CD14-positive monocyte (primary cell): Measurements from ENCODE around the gene SOX15. TPM values are rescaled to one million over a fixed set of nuclear protein-coding genes. Genes with fewer than 3 reads are reported as not detected.

Experiments
- DNase-seq, 3 donors: peaks; one replicate each; pipeline ENCODE4 v3.0.0-alpha.2; 2011 to 2022
- H2AFZ ChIP-seq: 2 replicates; pipeline ENCODE4 v1.6.0; 2012; ENCODE audit warnings: mild to moderate bottlenecking, low read depth, low read length, inconsistent platforms; ENCODE audit not compliant: insufficient read depth, poor library complexity, severe bottlenecking
- H3K27ac ChIP-seq, 2 donors: 1 replicate in 1 of 2; 2 replicates in 1 of 2; pipeline ENCODE4 v1.5.1; 2012 to 2013; ENCODE audit warnings: low read length in 2 of 2, control low read depth in 1 of 2, inconsistent platforms in 1 of 2, low read depth in 1 of 2, mild to moderate bottlenecking in 1 of 2
- H3K27me3 ChIP-seq, 2 donors: one replicate each; pipeline versions ENCODE4 v1.6.0 to v1.6.1; 2011 to 2013; ENCODE audit warnings: low read length in 2 of 2; ENCODE audit not compliant: control insufficient read depth in 2 of 2, insufficient read depth in 2 of 2
- H3K36me3 ChIP-seq, 2 donors: replicated peaks in 1 of 2; 1 replicate in 1 of 2; 2 replicates in 1 of 2; pipeline versions ENCODE4 v1.5.1 to v1.6.1; 2012 to 2013; ENCODE audit warnings: low read length in 2 of 2, control low read depth in 1 of 2, inconsistent platforms in 1 of 2, mild to moderate bottlenecking in 1 of 2; ENCODE audit not compliant: insufficient read depth in 2 of 2, control insufficient read depth in 1 of 2
- H3K4me1 ChIP-seq, 2 donors: 1 replicate in 1 of 2; 2 replicates in 1 of 2; pipeline versions ENCODE4 v1.5.1 to v1.6.1; 2012 to 2013; ENCODE audit warnings: low read length in 2 of 2, control low read depth in 1 of 2, inconsistent platforms in 1 of 2, mild to moderate bottlenecking in 1 of 2, moderate library complexity in 1 of 2; ENCODE audit not compliant: insufficient read depth in 2 of 2, control insufficient read depth in 1 of 2
- H3K4me2 ChIP-seq: replicated peaks from 2 replicates; pipeline ENCODE3; 2012; ENCODE audit warnings: low read length, moderate library complexity, mild to moderate bottlenecking; ENCODE audit not compliant: poor library complexity, severe bottlenecking; ENCODE audit errors: extremely low read depth
- H3K4me3 ChIP-seq, 3 experiments: fragments of 200-600 bp in 1 of 3; sonication (generic) in 1 of 3; replicated peaks in 1 of 3; 1 replicate in 2 of 3; 2 replicates in 1 of 3; pipeline ENCODE4 v1.5.1; 2011 to 2013; ENCODE audit warnings: low read length in 3 of 3, mild to moderate bottlenecking in 3 of 3, control low read depth in 2 of 3, low read depth in 2 of 3, inconsistent platforms in 1 of 3, moderate library complexity in 1 of 3
- H3K79me2 ChIP-seq: 2 replicates; pipeline ENCODE4 v1.6.0; 2012; ENCODE audit warnings: mild to moderate bottlenecking, control low read depth, inconsistent platforms, low read length, moderate library complexity; ENCODE audit not compliant: insufficient read depth
- H3K9ac ChIP-seq: 2 replicates; pipeline ENCODE4 v1.6.0; 2017; ENCODE audit warnings: low read length, mild to moderate bottlenecking; ENCODE audit not compliant: insufficient read depth, poor library complexity, severe bottlenecking
- H3K9me3 ChIP-seq, 2 donors: replicated peaks in 1 of 2; 1 replicate in 1 of 2; 2 replicates in 1 of 2; pipeline versions ENCODE4 v1.5.1 to v1.6.1; 2012 to 2013; ENCODE audit warnings: low read length in 2 of 2, control low read depth in 1 of 2; ENCODE audit not compliant: control insufficient read depth in 1 of 2, insufficient read depth in 1 of 2
- H4K20me1 ChIP-seq: 2 replicates; pipeline ENCODE4 v1.6.0; 2012; ENCODE audit warnings: mild to moderate bottlenecking, low read length, control low read depth, moderate library complexity; ENCODE audit not compliant: insufficient read depth
- H3K27ac Mint-ChIP-seq, 7 donors: one replicate each; pipeline ENCODE4 v1.8.0; 2020; ENCODE audit warnings: mild to moderate bottlenecking in 7 of 7, mixed read lengths in 7 of 7, moderate library complexity in 6 of 7, inconsistent platforms in 2 of 7
- H3K27me3 Mint-ChIP-seq, 3 donors: one replicate each; pipeline ENCODE4 v1.8.0; 2021 to 2022; ENCODE audit warnings: low read depth in 3 of 3, mild to moderate bottlenecking in 3 of 3, mixed read lengths in 3 of 3, moderate library complexity in 3 of 3, inconsistent platforms in 1 of 3
- H3K36me3 Mint-ChIP-seq, 2 donors: one replicate each; pipeline ENCODE4 v1.8.0; 2020; ENCODE audit warnings: mixed read lengths in 2 of 2, inconsistent platforms in 1 of 2, mild to moderate bottlenecking in 1 of 2
- H3K4me1 Mint-ChIP-seq: one replicate; pipeline ENCODE4 v1.8.0; 2020; ENCODE audit warnings: mild to moderate bottlenecking, mixed read lengths
- H3K4me3 Mint-ChIP-seq, 2 donors: one replicate each; pipeline ENCODE4 v1.8.0; 2020; ENCODE audit warnings: mild to moderate bottlenecking in 2 of 2, mixed read lengths in 2 of 2, moderate library complexity in 1 of 2
- H3K9me3 Mint-ChIP-seq, 7 donors: one replicate each; pipeline ENCODE4 v1.8.0; 2020 to 2022; ENCODE audit warnings: mixed read lengths in 7 of 7, mild to moderate bottlenecking in 6 of 7, moderate library complexity in 6 of 7, inconsistent platforms in 2 of 7
- CTCF ChIP-seq: fragments of 200-600 bp; IDR thresholded peaks from one replicate; pipeline ENCODE4 v1.8.0; 2022; ENCODE audit warnings: antibody characterized with exemption, mild to moderate bottlenecking
- WGBS: methylation state at CpG from one replicate; pipeline ENCODE4 v1.1.5; 2013; ENCODE audit warnings: missing lambda C conversion rate; ENCODE audit not compliant: insufficient coverage; 5-methylcytosine and 5-hydroxymethylcytosine counted together
- intact Hi-C, 2 donors: fragments of 100-400 bp; cut with micrococcal nuclease; formaldehyde crosslinking; loops; one replicate each; pipeline versions ENCODE4 v1.15.0 to v1.15.1; 2023
- polyA plus RNA-seq, 3 donors: library from polyadenylated mRNA; depleted of rRNA in 1 of 3; unstranded in 2 of 3; stranded (reverse) in 1 of 3; fragments of 300-500 nt in 2 of 3; fragments of >200 nt in 1 of 3; fragmentation: Illumina TruSeq in 2 of 3; gene quantifications; 1 replicate in 2 of 3; 2 replicates in 1 of 3; pipeline ENCODE4 v1.2.3, GENCODE V29; 2012 to 2021

Gene SOX15
- polyA plus RNA-seq, 3 donors: 0.86 to 1.2 (median 1.1) TPM

- Mint-ChIP-seq H3K4me3 (peak overlapping the region; percentile 98 to 99), H3K27me3 (peaks cover 0 to 6% (median 2%) of the 10 kb centered on the region in 3 donors), H3K4me1 (peaks cover 78% of the 10 kb centered on the region), H3K9me3 (peaks cover 0 to 6% (median 0%) of the 10 kb centered on the region in 7 donors), H3K27ac (peak overlapping the region; percentile 98 to 100 (median 100)), H3K36me3 (peaks cover 59 to 68% of the 10 kb centered on the region in 2 donors)
- H3K4me1 ChIP-seq: peaks cover 79 to 91% of the 10 kb centered on the region in 2 donors
- peaks cover 29 to 30% of the 10 kb centered on the region in 2 donors for H3K36me3 ChIP-seq
- intact Hi-C loops: loop anchor here (5.0 kb wide), 2 partner anchors 144 to 274 kb away; partner anchors contain the start of genes EIF5A (in 1 of the 2), FGF11 (in 1 of the 2) and TMEM102 (in 1 of the 2)
- peaks cover 84% of the 10 kb centered on the region for H3K79me2 ChIP-seq
- H3K4me2 ChIP-seq: peak overlapping the region; percentile 99
- H3K9ac ChIP-seq: peak overlapping the region; percentile 97
- H4K20me1 ChIP-seq: peaks cover 68% of the 10 kb centered on the region
- H3K4me3 ChIP-seq: peak overlapping the region; percentile 82 to 98 (median 91)
- no peaks in the 10 kb centered on the region for H3K9me3 ChIP-seq
- no peak overlapping the region for H2AFZ ChIP-seq
- H3K27me3 ChIP-seq: no peaks in the 10 kb centered on the region
- DNase-seq: peak in 2 of 3 donors; percentile 47 to 62
- H3K27ac ChIP-seq: peak overlapping the region; percentile 99
- TF ChIP-seq CTCF: no peak
- 44% methylated on average over 7 of the region's 23 CpGs for WGBS
Measured at GRCh38 chr17:7580604-7581575, 9.0 kb downstream of the SOX15 start.

GRCh38 chr17:7579834-7580603 is 9.9 kb downstream of the SOX15 start:
- H3K79me2 ChIP-seq: peaks cover 84% of the 10 kb centered on the region
- H3K9me3 Mint-ChIP-seq: peaks cover 0 to 6% (median 0%) of the 10 kb centered on the region in 7 donors
- H3K27me3 ChIP-seq: no peaks in the 10 kb centered on the region
- H3K27ac ChIP-seq: peak overlapping the region; percentile 99
- peaks cover 77% of the 10 kb centered on the region for H4K20me1 ChIP-seq
- intact Hi-C loops: loop anchor here (2.0 to 10.0 kb wide), 5 partner anchors 107 to 273 kb away; partner anchors contain the start of genes EIF5A (in 1 of the 2), FGF11 (in 1 of the 2), NEURL4 (in 1 of the 2) and TMEM102 (in 1 of the 2)
- peak overlapping the region; percentile 98 to 99 for H3K4me3 Mint-ChIP-seq
- peak overlapping the region; percentile 99 for H3K4me2 ChIP-seq
- peaks cover 0 to 12% (median 2%) of the 10 kb centered on the region in 3 donors for H3K27me3 Mint-ChIP-seq
- WGBS: 15% methylated on average over 10 of the region's 12 CpGs
- peak; percentile 51 to 71 (median 66) for DNase-seq
- peak overlapping the region; percentile 98 to 100 (median 100) for H3K27ac Mint-ChIP-seq
- peaks cover 38 to 39% of the 10 kb centered on the region in 2 donors for H3K36me3 ChIP-seq
- peaks cover 81 to 91% of the 10 kb centered on the region in 2 donors for H3K4me1 ChIP-seq
- H3K36me3 Mint-ChIP-seq: peaks cover 65 to 72% of the 10 kb centered on the region in 2 donors
- peak overlapping the region; percentile 97 for H3K9ac ChIP-seq
- H3K4me3 ChIP-seq: peak overlapping the region; percentile 82 to 98 (median 91)
- H2AFZ ChIP-seq: no peak overlapping the region
- H3K4me1 Mint-ChIP-seq: peaks cover 80% of the 10 kb centered on the region
- TF ChIP-seq CTCF: no peak
- no peaks in the 10 kb centered on the region for H3K9me3 ChIP-seq
